CD4-positive, alpha-beta T cell treated with Interleukin-1 beta for 1 hour (primary cell): Measurements from ENCODE around the gene AJM1.
"Not testable (repeated sequence)": the region's sequence is repeated elsewhere in the genome, so short reads cannot be mapped to it uniquely, and the experiment has no call there.

Experiments
- DNase-seq, 2 donors: peaks; one replicate each; pipeline ENCODE4 v3.0.0-alpha.2; 2020 to 2022

Gene AJM1

GRCh38 chr9:136831720-136832104 is 10.6 kb upstream of the AJM1 start:
- no peak for DNase-seq

GRCh38 chr9:136832581-136832980 is 9.7 kb upstream of the AJM1 start:
- no peak for DNase-seq

GRCh38 chr9:136833381-136834048 is 8.8 kb upstream of the AJM1 start:
- DNase-seq, result not testable (repeated sequence)

- no peak for DNase-seq
Observed at GRCh38 chr9:136835162-136835931, 6.9 kb upstream of the AJM1 start.

GRCh38 chr9:136835932-136836904 is 6.1 kb upstream of the AJM1 start:
- DNase-seq, result no peak

- DNase-seq, result no peak
Observed at GRCh38 chr9:136837146-136837855, 5.0 kb upstream of the AJM1 start.

GRCh38 chr9:136837856-136838277 is 4.4 kb upstream of the AJM1 start:
- not testable (repeated sequence) for DNase-seq

GRCh38 chr9:136838314-136839228 is 3.7 kb upstream of the AJM1 start:
- no peak for DNase-seq

GRCh38 chr9:136839229-136840139 is 2.8 kb upstream of the AJM1 start:
- DNase-seq, result no peak

GRCh38 chr9:136840140-136840876 is 2.0 kb upstream of the AJM1 start:
- no peak for DNase-seq

- no peak for DNase-seq
Observed at GRCh38 chr9:136840877-136841645, 1.2 kb upstream of the AJM1 start.

- not testable (repeated sequence) for DNase-seq
Observed at GRCh38 chr9:136841646-136842379, 465 bp upstream of the AJM1 start.

GRCh38 chr9:136843159-136843800 is 1.0 kb downstream of the AJM1 start:
- DNase-seq, result not testable (repeated sequence)

- DNase-seq, result peak; percentile 56 to 64
Observed at GRCh38 chr9:136843801-136844740, 1.8 kb downstream of the AJM1 start.

GRCh38 chr9:136844761-136845464 is 2.6 kb downstream of the AJM1 start:
- DNase-seq, result no peak
